Mesothelial cell of epicardium (in vitro differentiated cells): Measurements from ENCODE around the gene IL1RAPL1. TPM values are rescaled to one million over a fixed set of nuclear protein-coding genes. Genes with fewer than 3 reads are reported as not detected.

Experiments
- DNase-seq, 2 experiments: peaks; one replicate each; pipeline ENCODE4 v3.0.0; 2021; ENCODE audit warnings: low spot score in 2 of 2; ENCODE audit not compliant: unreplicated experiment in 2 of 2
- H3K27ac Mint-ChIP-seq: 2 replicates; pipeline ENCODE4 v1.8.0; 2021; ENCODE audit warnings: mixed read lengths
- H3K27me3 Mint-ChIP-seq: 2 replicates; pipeline ENCODE4 v1.8.0; 2021; ENCODE audit warnings: low read depth, mixed read lengths
- H3K36me3 Mint-ChIP-seq: 2 replicates; pipeline ENCODE4 v1.8.0; 2021; ENCODE audit warnings: mixed read lengths
- H3K4me1 Mint-ChIP-seq: 2 replicates; pipeline ENCODE4 v1.8.0; 2021; ENCODE audit warnings: mixed read lengths
- H3K4me3 Mint-ChIP-seq: 2 replicates; pipeline ENCODE4 v1.8.0; 2021; ENCODE audit warnings: mild to moderate bottlenecking, moderate library complexity, mixed read lengths
- H3K9me3 Mint-ChIP-seq: 2 replicates; pipeline ENCODE4 v1.8.0; 2021; ENCODE audit warnings: mixed read lengths
- CTCF ChIP-seq: fragments of 200-600 bp; sonication (generic); IDR thresholded peaks from one replicate; pipeline ENCODE4 v1.5.0; 2021; ENCODE audit warnings: antibody characterized with exemption; ENCODE audit not compliant: unreplicated experiment
- total RNA-seq: library from RNA; stranded (reverse); gene quantifications from 3 replicates; pipeline ENCODE4 v1.2.1, GENCODE V29; 2021

Gene IL1RAPL1
- total RNA-seq, 1 donor from 2014 or later: 17.0 TPM

DNA sequence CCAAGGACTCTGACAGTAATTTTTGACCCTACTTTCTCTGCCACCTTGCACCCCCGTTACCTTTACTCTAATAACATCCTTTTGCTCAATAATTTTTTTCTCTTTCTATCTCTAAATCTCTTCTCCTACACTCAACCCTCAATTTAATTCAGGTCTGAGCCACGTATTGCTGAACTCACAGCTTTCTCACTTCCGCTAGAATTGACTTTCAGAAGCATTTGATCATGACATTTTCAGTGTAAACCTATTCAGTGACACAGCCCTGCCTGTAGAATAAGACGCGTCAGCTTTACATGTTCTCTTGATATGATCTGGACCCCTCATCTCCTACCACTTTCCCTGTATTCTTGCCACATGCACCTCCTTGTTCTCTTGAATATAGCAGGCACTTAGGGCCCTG, 1188.6 kb downstream of the IL1RAPL1 start:
- Mint-ChIP-seq H3K36me3 (no peaks in the 10 kb centered on the region), H3K27ac (no peak overlapping the region), H3K4me3 (no peak overlapping the region), H3K9me3 (no peaks in the 10 kb centered on the region), H3K27me3 (peaks cover 2% of the 10 kb centered on the region), H3K4me1 (no peaks in the 10 kb centered on the region)
- DNase-seq: no peak
- no peak for TF ChIP-seq CTCF

- H3K4me3 Mint-ChIP-seq: no peak overlapping the region
- H3K27ac Mint-ChIP-seq: no peak overlapping the region
- no peak for DNase-seq
- H3K27me3 Mint-ChIP-seq: no peaks in the 10 kb centered on the region
- H3K36me3 Mint-ChIP-seq: no peaks in the 10 kb centered on the region
- H3K9me3 Mint-ChIP-seq: peaks cover 1% of the 10 kb centered on the region
- peaks cover 2% of the 10 kb centered on the region for H3K4me1 Mint-ChIP-seq
- no peak for TF ChIP-seq CTCF
These were observed 1200.4 kb downstream of the IL1RAPL1 start for GRCh38 chrX:29787656-29788055.

DNA sequence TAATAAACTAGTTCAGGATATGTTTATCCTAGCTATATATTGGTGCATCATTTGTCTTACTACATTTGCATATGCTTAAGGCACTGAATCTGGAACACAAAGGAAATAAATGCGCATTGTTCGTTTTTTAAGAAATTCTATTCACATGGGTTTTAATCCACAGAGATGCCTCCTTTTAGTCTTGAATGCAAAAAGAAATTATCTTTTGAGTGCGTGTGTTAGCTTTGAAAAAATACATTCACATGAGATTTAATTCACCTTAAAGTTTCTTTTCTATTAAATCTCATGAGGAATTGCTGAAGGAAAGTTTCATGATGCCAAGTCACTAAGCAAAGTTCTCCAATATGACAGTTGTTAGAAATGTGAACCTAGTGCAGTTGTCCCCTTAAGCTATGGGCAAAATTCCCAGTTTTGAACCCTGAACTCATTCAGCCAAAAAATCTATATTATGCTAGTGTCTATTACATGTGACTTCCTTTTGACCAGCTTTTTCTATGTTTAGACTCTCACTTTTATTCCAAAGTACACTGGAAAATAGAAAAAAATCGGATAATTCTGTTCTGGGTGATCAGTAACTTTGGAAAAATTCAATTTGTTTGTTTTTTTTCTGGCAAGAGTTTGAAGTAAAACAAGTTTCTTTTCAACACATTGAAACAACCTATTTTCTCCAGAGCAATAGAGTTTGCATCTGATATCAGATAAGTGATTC, 1201.9 kb downstream of the IL1RAPL1 start:
- no peak overlapping the region for H3K4me3 Mint-ChIP-seq
- no peak for TF ChIP-seq CTCF
- DNase-seq: no peak
- peaks cover 2% of the 10 kb centered on the region for H3K4me1 Mint-ChIP-seq
- no peaks in the 10 kb centered on the region for H3K27me3 Mint-ChIP-seq
- no peaks in the 10 kb centered on the region for H3K9me3 Mint-ChIP-seq
- H3K36me3 Mint-ChIP-seq: no peaks in the 10 kb centered on the region
- no peak overlapping the region for H3K27ac Mint-ChIP-seq

- H3K36me3 Mint-ChIP-seq: no peaks in the 10 kb centered on the region
- no peaks in the 10 kb centered on the region for H3K27me3 Mint-ChIP-seq
- no peak for TF ChIP-seq CTCF
- H3K27ac Mint-ChIP-seq: no peak overlapping the region
- no peaks in the 10 kb centered on the region for H3K9me3 Mint-ChIP-seq
- H3K4me3 Mint-ChIP-seq: no peak overlapping the region
- peaks cover 2% of the 10 kb centered on the region for H3K4me1 Mint-ChIP-seq
- no peak for DNase-seq
These were observed 1205.1 kb downstream of the IL1RAPL1 start for GRCh38 chrX:29792335-29792734.

GRCh38 chrX:29797156-29797555, 1209.9 kb downstream of the IL1RAPL1 start:
- no peak overlapping the region for H3K27ac Mint-ChIP-seq
- no peaks in the 10 kb centered on the region for H3K27me3 Mint-ChIP-seq
- H3K9me3 Mint-ChIP-seq: no peaks in the 10 kb centered on the region
- no peak for TF ChIP-seq CTCF
- no peak overlapping the region for H3K4me3 Mint-ChIP-seq
- no peak for DNase-seq
- no peaks in the 10 kb centered on the region for H3K4me1 Mint-ChIP-seq
- no peaks in the 10 kb centered on the region for H3K36me3 Mint-ChIP-seq
